Stimulated activated CD8-positive, alpha-beta memory T cell treated with anti-CD3 and anti-CD28 coated beads, Interleukin-7, amount 100 ng/mL, for 24 hours (primary cell): ENCODE measurements around the gene ESYT2.
A peak's percentile ranks its signal among the peaks of the same experiment; 100 is the strongest.

Experiments used
- DNase-seq: peaks from one replicate; pipeline ENCODE4 v3.0.0-alpha.2; 2020; ENCODE audit warnings: low read depth

ESYT2 gene

DNA sequence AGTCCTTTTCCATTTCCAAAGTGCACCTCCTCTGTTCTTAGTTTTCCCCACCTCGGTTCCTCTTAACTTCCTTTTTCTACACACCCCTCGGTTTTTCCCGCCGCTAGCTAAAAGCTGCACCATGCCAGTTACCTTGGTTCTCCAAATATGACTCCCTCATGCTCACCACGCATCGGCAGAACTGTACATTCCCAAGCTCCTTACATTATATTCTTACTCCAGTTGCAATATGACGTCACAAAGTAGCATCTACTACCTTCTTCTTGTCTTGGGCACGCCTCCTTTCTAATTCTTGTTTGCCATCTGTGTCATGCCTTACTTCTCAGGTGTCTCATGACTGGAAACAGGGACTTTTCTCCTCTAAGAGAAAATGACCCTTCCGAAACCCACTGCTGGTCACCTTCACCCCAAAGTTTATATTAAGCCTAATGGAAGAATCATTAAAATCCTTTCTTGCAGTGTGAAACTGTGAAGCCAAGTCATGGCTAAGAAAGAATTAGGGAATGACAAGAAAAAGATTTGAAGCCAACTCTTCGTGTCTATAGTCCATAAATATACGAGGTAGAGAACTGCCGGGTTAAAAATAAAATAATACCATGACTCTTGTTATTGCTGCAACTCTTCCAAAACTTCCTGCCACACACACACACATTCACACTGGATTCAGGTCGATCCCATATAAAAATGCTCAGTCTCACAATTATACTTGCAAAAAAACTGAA, 1.7 kb downstream of the ESYT2 start:
- no peak for DNase-seq

DNA sequence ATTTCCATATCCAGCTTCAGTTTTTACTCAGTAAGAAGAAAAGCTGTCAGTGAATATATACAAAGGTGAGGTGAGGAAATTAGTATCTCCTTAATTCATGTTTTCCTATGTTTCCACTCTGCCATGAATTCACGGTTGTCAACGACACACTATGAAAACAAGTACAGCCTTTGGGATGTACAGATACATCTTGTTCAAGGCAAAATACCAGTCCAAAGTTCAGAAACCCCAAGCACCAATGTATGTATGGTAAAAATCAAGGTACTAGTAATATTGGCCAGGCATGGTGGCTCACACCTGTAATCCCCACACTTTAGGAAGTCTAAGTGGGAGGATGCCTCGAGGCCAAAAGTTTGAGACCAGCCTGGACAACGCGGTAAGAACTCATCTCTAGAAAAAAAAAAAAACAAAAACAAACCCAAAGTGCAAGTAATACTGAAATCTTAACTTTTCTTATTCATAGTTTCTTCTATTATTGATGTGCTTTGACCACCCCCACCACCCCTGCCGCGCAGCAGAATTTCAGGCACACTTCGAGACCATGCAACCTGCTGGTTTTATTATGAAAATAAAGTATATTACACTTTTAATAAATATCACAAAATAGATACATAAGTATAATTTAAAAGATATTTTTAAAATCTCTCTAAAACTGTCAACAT, 3.5 kb downstream of the ESYT2 start:
- no peak for DNase-seq

DNA sequence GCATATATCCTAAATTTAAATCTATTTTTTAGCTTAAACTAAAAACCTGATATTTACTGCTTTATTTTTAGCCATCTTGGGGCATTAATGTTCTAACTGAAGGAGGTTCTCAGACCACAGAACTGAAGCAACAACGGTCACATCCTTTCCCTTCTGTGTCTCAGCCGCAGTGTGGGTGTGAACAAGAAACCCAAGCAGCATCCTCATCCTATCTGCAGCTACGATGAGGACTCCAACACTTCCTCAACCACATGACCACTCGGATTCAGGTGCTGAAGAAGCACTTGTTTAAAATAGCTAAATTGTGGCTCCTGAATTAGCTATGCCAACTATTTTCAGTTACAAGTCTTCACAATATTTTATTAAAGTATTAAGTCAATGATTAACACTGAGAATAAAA, 5.3 kb downstream of the ESYT2 start:
- no peak for DNase-seq

DNA sequence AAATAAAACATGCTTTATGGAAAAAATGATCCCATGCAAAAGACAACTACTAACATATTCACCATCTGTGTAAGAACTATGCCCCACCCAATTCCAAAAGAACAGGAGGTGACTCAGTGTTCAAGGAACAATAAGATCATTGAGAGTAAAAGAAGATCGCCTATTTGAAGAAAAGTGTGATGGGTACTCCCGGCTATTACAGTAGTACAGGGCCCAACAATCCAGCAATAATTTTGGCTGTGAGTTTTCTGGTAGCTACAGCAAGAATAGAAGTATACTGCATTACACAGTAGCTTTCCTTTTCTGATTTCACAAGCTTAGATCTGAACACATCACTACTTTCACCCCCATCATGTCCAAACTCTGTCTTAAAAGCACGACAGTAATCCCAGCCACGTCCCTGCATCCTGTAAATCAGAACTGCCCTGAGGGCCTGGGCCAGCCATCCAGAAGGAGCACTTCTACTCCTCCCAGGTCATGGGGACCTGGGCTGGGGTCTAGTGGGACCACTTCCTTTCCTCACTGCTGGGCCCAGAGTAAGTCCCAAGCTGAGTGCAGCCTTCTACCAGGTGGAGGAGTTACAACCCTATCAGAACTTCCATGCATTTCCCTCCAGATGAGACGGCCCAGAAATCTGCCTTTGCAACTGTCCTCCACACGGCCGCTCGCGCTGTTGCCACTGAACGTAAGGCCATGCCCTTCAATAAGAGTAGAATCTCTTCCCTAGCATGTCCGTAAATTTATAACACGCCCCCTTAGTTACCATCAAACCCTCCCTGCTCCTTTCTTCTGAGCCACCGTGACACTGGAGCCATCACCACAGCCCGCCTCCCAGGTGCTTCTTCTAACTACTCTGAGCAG, 7.9 kb downstream of the ESYT2 start:
- no peak for DNase-seq

DNA sequence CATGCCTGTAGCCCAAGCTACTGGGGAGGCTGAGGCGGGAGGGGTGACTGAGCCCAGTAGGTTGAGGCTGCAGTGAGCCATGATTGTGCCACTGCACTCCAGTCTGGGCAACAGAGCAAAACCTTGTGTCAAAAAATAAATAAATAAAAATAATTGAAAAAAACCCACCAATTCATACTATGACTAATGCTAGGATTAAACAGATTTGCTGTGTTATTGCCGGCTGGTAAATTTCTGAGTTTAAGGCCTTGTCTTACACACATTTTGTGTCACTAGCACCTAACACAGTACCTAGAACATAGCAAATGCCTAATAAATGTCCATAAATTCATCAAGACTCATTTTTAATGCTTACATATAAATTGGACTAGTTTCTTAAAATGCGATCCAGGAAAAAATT, 8.7 kb downstream of the ESYT2 start:
- no peak for DNase-seq

DNA sequence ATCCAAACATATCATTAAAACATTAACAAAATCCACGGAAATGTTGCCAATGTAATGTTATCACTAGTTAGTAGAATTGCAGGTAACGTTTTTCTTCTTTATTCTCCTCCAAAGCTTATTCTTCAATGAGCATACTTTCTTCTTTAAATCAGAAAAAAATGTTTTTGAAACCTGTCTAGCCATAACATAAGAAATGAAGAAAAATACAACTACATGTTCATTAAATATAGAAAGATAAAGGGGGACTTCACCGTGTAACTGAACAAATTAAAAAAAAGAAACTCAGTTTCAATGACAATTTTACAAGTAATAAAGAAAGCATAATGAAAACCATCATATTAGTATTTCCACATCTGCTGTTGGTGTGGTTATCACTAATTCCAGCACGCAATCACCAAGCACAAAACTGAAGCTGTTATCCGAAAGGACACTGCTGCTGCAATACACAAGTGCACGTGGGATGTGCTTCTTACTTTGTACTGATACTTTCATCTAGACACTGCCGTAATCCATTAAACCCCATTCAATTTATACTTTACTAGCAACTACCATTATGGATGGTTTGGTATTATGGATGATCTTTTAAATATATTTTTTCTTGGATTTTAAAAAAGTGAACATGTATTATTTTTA, 9.6 kb downstream of the ESYT2 start:
- no peak for DNase-seq

DNA sequence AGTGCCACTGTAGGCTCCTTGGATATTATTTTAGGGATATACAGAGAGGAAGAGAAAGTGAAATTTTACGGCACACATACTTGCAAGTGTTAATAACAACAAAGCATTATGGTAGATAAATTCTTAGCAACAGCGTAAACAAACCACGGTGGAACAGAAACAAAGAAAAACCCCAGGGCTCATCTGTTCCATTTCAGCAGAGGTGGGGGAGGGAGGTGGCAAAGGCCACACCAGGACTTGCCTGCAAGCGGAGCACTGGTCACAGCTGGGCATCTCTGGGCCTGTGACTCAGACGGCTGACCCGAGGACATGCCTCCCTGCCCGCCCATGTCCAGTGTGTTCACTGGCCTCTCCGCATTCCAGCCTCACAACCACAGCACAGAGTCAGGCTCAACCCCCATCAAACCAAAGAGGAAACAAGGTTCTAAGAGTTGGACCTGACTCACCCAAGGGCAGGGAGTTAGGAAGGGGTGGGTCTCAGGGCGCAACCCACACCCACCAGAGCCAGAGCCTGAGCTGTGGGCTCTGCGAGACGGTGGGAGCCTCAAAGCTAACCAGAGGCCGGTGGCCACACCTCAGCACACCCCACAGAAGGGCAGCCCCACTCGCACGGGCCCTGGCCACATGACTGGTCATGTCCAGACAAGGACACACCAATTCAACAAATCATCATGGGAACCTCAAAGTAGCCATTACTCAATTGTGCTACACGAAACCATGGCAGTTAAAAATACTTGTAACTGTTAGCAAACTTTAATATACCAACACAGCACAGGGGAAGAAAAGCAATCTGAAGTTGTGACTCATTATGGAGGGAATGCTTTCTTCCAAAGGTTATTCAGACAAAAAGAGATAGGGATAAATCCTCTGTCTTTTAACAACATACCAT, 10.7 kb downstream of the ESYT2 start:
- DNase-seq = peak; percentile 42

DNA sequence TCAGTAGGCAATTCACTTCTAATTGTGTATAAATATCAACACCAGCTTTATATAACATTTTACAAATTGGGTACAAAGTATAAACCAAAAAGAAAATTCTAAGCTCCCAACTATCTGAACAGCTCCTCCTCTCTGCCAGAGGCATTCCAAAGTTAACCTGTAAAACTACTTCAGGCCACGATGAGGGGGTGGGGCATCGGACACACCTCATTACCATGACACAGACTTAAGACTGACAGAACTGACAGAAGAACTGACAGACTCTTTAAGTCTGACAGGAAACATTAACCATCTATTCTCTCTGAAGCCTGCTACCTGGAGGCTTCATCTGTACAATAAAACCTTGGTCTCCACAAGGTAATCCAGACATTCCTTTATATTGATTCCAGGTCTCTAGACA, 12.3 kb downstream of the ESYT2 start:
- no peak for DNase-seq

DNA sequence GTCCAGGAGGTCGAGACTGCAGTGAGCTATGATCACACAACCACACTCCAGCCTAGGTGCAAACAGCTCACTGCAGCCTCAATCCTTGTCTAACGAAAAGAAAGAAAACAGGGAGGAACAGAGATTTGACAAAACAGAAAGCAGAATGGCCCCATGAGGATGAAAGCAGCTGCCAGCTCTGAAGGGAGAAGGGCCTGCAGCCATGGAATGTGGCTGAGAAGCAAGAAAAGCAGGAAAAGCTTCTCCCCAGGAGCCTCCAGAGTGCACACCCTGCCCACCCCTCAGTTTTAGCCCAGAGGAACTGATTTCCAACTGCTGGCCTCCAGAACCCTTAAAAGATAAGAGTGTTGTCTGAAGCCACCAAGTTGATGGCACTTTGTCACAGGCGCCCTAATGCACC, 13.0 kb downstream of the ESYT2 start:
- DNase-seq = no peak

DNA sequence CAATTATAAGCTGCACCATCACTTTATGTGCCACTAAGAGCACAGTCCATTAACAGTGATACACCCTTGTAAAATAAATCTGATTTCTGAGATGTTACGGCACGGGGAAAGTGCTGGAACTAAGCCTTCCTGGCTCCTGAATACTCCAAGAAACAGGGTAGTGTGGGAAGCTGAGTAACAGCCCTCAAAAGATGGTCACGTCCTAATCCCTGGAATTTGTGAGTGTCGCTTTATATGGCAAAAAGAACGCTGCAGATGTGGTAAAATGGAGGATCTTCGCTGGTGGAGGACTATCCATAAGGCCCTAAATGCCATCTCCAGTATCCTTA, 13.5 kb downstream of the ESYT2 start:
- DNase-seq = no peak

DNA sequence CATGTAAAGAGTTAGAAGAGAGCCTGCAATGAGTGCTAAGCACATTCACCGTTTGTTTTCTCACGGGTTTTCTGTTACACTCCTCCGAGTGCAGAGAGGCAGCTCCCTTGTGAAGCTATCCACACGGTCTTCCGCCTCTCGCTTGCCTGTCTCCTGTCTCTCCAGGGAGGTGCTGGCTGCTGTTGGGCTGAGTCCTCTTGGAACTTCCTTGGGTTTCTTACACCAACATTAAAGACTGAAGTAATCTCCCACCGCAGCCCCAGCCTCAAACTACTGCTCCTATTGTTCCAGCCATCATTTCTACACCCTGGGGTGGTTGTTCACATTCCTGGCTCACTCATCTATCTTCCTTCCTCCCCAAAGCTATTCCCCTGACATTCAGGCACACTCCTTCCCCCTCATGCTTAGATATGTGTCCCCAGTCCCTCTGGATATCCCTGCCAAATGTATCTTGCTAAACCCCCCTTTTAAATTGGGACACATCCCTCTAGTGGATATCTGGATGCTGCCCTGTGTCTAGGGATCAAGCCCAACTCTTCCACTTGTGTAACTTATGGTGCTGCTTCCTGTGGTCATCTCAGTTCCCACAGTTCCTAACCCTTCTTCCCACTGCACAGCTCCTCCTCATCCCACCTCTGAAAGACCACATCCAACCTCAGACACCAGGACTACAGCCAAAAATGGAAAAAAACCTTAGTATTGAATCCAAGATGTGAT, 14.1 kb downstream of the ESYT2 start:
- no peak for DNase-seq

DNA sequence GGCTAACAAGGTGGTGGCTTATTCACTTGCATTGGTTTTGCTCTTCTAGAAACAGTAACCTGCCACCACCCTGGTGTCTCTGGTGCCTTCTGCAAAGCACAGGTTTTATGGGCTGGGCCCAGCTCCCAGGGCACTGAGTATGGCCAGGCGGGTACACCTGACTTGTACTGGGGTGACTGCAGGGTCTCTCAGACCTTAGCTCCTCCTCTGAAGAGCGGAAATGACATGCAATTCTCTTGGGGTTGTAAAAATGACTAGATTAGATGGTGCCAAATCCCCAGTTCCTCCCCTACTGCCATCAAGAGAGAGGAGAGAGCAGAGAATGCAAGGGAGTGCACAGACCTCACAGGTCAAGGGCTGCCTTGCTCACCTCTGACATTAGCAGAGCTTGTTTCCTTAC, 14.7 kb downstream of the ESYT2 start:
- DNase-seq = no peak

DNA sequence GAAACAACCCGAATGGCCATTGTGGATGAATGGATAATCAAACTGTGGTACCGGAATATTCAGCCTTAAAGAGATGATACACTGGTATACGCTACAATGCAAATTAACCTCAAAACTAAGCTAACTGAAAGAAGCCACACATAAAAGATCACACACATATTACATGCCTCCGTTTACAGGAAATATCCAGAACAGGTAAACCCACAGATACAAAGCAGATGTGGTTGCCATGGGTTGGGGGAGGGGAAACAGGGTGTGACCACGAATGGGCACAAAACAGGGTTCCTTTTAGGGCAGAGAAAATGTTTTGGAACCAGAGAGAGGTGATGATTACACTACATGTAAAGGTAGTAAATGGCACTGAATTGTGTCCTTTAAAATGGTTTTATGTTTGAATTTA, 16.6 kb downstream of the ESYT2 start:
- no peak for DNase-seq

DNA sequence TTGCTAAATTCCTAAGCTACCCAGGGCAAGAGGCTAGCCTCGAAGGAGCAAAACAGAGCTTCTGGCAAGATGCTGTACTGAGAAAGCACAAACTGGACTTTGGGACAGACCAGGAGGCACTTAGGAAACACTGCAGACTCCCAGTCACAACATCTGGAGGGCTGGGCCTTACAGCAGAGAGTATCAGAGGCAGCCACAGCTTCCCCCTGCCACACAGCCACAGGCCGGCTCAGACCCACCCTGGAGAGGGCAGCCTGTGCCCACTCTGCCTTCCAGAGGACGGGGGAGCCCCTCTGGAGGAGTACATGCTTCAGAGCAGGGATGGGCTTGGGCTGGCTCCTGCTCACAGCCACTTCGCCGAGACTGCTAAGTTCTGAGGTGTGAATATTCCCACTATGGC, 17.4 kb downstream of the ESYT2 start:
- no peak for DNase-seq

DNA sequence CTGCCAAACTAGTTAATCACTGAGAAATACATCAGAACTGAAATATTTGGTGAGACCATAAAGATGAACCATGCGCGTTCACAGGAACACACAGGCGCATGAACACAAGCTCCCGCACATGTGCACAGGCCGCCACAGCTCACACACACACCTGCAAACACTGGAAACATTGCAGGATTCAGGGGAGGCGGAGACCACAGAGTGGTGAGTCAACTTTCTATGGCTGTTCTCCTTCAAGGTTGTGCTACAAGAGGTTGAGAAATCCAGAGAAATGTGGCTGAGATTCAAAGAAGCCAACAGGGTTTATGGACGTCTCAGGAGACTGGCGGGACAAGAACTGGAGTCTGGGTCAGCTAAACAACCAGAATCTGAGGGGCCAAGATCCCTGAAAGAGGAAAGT, 17.8 kb downstream of the ESYT2 start:
- no peak for DNase-seq

DNA sequence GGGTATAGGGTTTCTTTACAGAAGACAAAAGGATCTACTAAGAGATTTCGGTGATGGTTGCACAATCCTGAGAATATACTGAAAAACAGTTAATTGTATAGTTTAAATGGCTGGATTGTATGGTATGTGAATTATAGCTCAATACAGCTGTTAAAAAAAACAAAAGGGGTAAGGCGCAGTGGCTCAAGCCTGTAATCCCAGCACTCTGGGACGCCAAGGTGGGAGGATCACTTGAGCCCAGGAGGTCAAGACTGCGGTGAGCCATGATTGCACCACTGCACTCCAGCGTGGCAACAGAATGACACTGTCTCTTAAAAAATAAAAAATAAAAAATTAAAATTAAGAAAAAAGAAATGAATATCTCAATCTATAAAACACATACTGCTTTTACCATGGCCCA, 18.5 kb downstream of the ESYT2 start:
- DNase-seq = no peak

DNA sequence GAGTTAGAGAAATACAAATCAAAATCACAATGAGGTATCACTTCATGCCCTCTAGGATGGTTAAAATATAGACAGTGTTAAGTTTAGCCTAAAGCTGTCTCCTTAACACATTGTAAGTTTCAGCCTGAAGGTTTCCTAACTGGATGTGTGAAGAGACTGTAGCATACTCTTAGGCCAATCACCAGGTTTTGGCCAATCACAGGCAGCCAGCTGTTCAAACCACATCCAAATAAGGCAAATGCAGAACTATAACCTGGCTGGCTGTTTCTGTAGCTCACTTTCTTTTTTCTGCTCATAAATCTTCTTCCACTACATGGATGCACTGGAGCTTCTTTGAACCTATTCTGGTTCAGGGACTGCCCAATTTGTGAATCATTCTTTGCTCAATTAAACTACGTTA, 19.7 kb downstream of the ESYT2 start:
- DNase-seq = no peak

DNA sequence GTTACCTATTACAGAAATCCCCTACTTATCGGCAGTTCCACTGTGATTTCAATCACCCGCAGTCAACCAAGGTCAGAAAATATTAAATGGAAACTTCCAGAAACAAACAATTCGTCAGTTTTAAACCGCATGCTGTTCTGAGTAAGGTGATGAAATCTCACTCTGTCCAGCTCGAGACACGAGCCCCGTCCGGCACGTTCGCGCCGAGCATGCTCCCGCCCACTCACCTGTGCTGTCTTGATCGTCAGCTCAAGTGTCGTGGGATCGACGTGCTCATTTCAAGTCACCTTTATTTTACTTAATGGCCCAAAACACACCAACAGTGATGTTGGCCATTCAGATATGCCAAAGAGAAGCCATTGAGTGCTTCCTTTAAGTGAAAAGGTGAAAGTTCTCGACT, 21.2 kb downstream of the ESYT2 start:
- DNase-seq = no peak

DNA sequence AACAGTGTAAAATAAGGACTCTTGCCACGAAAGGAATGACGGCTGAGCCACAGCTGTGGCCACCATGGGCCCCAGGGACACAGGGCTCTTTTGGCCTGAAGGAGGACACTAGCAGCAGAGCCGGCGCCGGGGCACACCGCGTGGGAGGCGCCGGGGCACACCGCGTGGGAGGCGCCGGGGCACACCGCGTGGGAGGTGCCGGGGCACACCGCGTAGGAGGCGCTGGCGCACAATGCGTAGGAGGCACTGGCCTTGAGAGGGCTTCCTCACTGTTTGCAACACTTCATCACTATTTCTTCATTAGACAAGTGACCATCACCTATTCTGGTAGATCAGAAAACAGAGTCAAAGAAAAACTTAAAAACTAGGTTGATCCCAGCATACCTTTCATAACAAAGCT, 23.4 kb downstream of the ESYT2 start:
- no peak for DNase-seq

DNA sequence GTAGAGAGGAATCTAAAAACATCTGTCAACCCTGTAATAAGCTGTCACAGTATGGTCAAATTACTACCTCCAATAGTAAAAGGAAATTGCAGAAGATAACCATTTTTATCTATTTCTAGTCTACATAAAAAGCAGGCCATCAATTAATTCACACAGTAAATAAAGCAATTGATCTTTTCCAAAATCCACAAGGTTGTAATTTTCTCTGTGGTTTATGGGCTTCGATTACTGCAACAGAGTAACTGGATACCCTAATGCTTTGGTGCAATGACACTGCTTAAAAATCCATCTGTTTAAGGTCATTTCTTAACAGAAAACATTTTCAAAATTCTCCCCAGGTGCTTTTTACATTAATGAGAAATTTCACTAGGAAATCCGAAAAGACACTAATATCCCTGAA, 23.9 kb downstream of the ESYT2 start:
- DNase-seq = no peak

DNA sequence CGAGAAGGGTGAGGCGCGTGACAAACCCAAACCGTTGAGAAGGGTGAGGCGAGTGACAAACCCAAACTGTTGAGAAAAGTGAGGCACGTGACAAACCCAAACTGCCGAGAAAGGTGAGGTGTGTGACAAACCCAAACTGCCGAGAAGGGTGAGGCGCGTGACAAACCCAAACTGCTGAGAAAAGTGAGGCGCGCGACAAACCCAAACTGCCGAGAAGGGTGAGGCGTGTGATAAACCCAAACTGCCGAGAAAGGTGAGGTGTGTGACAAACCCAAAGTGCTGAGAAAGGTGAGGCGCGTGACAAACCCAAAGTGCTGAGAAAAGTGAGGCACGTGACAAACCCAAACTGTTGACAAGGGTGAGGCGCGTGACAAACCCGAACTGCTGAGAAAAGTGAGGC, 25.0 kb downstream of the ESYT2 start:
- no peak for DNase-seq
